Type B pancreatic cell (in vitro differentiated cells): ENCODE results near the gene ZNF236. TPM values are rescaled to one million over a fixed set of nuclear protein-coding genes. Genes with fewer than 3 reads are reported as not detected.

Experiments
- DNase-seq: peaks from one replicate; pipeline ENCODE4 v3.0.0; 2021; ENCODE audit warnings: mixed read lengths; ENCODE audit not compliant: unreplicated experiment; ENCODE audit errors: extremely low spot score
- H3K27ac Mint-ChIP-seq: 2 replicates; pipeline ENCODE4 v1.8.0; 2021; ENCODE audit warnings: mild to moderate bottlenecking, mixed read lengths
- H3K27me3 Mint-ChIP-seq: 2 replicates; pipeline ENCODE4 v1.8.0; 2021; ENCODE audit warnings: mixed read lengths
- H3K36me3 Mint-ChIP-seq: 2 replicates; pipeline ENCODE4 v1.8.0; 2021; ENCODE audit warnings: mixed read lengths
- H3K4me1 Mint-ChIP-seq: one replicate; pipeline ENCODE4 v1.8.0; 2021; ENCODE audit warnings: mixed read lengths; ENCODE audit not compliant: unreplicated experiment
- H3K4me3 Mint-ChIP-seq: 2 replicates; pipeline ENCODE4 v1.8.0; 2021; ENCODE audit warnings: mild to moderate bottlenecking, mixed read lengths
- H3K9me3 Mint-ChIP-seq: 2 replicates; pipeline ENCODE4 v1.8.0; 2021; ENCODE audit warnings: mixed read lengths
- total RNA-seq: library from RNA; stranded (reverse); gene quantifications from 2 replicates; pipeline ENCODE4 v1.2.1, GENCODE V29; 2021; ENCODE audit warnings: low replicate concordance
- TF ChIP-seq, protein P1 (sequence below): fragments of 200-600 bp; sonication (generic); conservative IDR thresholded peaks from 2 replicates; pipeline ENCODE4 v1.5.0; 2021; ENCODE audit warnings: antibody characterized with exemption, mild to moderate bottlenecking

ZNF236 gene
- total RNA-seq, 1 donor from 2014 or later, result 20.2 TPM

DNA sequence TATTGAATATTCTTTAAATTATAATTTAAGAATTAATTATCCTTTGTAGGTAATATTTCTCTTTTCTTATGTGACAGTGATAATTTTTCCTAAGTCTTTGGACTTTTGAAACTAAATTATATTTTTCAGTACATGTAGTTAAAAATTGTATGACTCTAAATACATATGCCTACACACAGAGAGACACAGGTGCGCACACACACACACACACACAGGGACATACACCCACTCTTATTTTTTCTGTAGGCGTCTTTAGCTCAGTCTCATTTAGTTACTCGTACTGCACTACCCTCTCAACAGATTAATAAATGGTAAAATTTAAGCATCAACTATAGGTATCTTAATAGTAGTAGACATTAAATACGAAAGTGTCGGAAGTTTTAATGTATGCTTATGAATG lies 56.1 kb downstream of the ZNF236 start:
- Mint-ChIP-seq H3K9me3 (no peaks in the 10 kb centered on the region), H3K27ac (no peak overlapping the region), H3K4me3 (no peak overlapping the region), H3K4me1 (peaks cover 14% of the 10 kb centered on the region), H3K27me3 (no peaks in the 10 kb centered on the region), H3K36me3 (peaks cover 18% of the 10 kb centered on the region)
- DNase-seq, result no peak
- TF ChIP-seq, protein P1, sequence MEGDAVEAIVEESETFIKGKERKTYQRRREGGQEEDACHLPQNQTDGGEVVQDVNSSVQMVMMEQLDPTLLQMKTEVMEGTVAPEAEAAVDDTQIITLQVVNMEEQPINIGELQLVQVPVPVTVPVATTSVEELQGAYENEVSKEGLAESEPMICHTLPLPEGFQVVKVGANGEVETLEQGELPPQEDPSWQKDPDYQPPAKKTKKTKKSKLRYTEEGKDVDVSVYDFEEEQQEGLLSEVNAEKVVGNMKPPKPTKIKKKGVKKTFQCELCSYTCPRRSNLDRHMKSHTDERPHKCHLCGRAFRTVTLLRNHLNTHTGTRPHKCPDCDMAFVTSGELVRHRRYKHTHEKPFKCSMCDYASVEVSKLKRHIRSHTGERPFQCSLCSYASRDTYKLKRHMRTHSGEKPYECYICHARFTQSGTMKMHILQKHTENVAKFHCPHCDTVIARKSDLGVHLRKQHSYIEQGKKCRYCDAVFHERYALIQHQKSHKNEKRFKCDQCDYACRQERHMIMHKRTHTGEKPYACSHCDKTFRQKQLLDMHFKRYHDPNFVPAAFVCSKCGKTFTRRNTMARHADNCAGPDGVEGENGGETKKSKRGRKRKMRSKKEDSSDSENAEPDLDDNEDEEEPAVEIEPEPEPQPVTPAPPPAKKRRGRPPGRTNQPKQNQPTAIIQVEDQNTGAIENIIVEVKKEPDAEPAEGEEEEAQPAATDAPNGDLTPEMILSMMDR, result no peak

DNA sequence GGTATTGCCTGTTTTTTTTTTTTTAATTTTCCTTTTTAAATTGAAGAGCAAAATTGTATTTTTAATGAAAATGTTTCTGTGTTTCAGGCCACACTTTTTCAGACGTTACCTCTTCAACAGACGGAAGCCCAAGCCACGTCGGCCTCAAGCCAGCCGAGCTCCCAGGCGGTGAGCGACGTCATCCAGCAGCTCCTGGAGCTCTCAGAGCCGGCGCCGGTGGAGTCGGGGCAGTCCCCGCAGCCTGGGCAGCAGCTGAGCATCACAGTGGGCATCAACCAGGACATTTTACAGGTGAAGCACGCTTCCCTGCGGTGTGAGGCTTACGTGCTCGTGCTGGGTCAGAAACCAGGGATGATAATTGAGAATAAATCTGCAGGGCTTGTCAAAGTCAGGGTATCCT lies 57.7 kb downstream of the ZNF236 start:
- H3K9me3 Mint-ChIP-seq, result no peaks in the 10 kb centered on the region
- no peak overlapping the region for H3K27ac Mint-ChIP-seq
- peaks cover 17% of the 10 kb centered on the region for H3K4me1 Mint-ChIP-seq
- no peak for DNase-seq
- no peak overlapping the region for H3K4me3 Mint-ChIP-seq
- TF ChIP-seq, protein P1, result no peak
- H3K27me3 Mint-ChIP-seq, result no peaks in the 10 kb centered on the region
- peaks cover 18% of the 10 kb centered on the region for H3K36me3 Mint-ChIP-seq

DNA sequence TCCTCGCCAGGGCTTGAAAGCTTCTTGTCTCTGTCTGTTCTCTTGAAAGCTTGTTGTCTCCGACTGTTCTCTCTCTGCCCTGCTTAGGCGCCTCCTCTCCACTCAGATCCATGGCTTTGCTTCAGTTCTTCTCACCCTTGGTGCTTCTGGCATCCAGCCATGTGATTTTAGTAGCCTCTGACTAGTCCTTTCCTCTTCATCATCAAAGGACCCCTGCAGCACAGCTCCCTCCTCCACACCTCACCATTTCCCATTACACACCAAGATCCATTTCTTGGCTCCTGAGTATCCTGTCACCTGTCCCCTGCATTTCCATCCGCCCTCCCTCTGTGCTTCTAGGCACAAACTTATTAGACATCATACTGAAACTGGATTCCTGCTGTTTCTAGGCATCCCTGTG lies 59.4 kb downstream of the ZNF236 start:
- Mint-ChIP-seq H3K27me3 (no peaks in the 10 kb centered on the region), H3K36me3 (peaks cover 24% of the 10 kb centered on the region), H3K27ac (no peak overlapping the region), H3K4me1 (peaks cover 13% of the 10 kb centered on the region), H3K4me3 (no peak overlapping the region), H3K9me3 (no peaks in the 10 kb centered on the region)
- TF ChIP-seq, protein P1, result no peak
- DNase-seq, result no peak

DNA sequence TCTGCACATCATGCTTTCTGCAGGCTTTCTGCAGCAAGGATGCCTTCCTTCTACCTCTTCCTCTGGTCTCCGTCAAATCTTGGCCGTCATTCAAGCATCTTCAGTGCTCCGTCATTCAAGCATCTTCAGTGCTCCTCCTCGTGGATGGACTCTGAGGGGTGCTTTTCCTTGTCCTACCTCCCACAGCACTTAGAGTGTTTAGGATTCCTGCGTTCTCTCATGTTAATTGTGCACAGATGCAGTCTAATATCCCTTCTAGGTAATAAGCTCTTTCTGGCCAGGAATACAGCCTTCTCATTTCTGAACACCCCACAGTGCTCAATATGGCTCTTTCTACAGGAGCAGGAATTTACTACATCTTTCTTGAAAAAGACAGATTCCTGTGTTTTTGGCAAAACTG lies 59.8 kb downstream of the ZNF236 start:
- TF ChIP-seq, protein P1, result no peak
- no peaks in the 10 kb centered on the region for H3K9me3 Mint-ChIP-seq
- no peak overlapping the region for H3K27ac Mint-ChIP-seq
- H3K27me3 Mint-ChIP-seq, result no peaks in the 10 kb centered on the region
- no peak overlapping the region for H3K4me3 Mint-ChIP-seq
- no peak for DNase-seq
- peaks cover 13% of the 10 kb centered on the region for H3K4me1 Mint-ChIP-seq
- H3K36me3 Mint-ChIP-seq, result peaks cover 27% of the 10 kb centered on the region

DNA sequence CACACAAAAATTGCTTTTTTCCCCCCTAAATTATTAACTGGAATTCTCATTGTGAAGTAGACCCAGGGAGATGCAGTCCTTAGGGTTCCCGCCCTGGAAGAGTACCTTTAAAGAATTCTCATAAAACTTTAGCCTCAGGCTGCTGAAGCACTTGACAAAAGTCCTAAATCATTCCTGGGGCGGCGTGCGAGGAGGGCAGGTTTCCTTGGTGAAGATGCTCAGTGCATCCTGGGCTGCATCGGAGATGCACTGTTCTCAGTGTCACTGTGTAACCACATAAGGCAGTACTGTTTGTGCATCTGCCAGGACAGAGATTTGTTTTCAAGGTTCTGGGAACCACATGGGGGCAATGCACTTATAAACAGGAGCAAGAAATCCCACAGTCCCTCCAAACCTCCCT lies 62.6 kb downstream of the ZNF236 start:
- no peak overlapping the region for H3K4me3 Mint-ChIP-seq
- H3K9me3 Mint-ChIP-seq, result no peaks in the 10 kb centered on the region
- DNase-seq, result no peak
- no peaks in the 10 kb centered on the region for H3K27me3 Mint-ChIP-seq
- H3K4me1 Mint-ChIP-seq, result peaks cover 13% of the 10 kb centered on the region
- TF ChIP-seq, protein P1, result no peak
- H3K36me3 Mint-ChIP-seq, result peaks cover 43% of the 10 kb centered on the region
- no peak overlapping the region for H3K27ac Mint-ChIP-seq

DNA sequence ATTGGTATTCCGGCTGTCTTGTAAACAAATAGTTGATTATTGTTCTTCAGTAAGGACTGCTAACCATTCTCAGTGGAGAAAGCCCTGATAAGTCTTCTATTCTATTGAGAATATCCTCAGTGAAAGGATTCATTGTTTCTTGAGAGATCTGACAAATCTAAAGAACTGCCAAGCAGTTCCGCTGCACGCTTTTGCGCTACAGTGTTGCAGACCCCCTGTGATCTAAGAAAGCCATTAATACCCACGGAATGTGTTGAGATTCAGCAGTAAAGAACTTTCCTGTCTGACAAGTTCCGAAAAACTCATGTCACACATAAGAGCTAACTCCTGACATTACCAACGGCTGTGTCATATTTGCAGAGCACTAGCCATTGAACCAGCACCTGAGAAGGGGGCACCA lies 63.8 kb downstream of the ZNF236 start:
- Mint-ChIP-seq H3K36me3 (peaks cover 52% of the 10 kb centered on the region), H3K9me3 (no peaks in the 10 kb centered on the region), H3K27me3 (no peaks in the 10 kb centered on the region), H3K27ac (no peak overlapping the region), H3K4me1 (peaks cover 13% of the 10 kb centered on the region), H3K4me3 (no peak overlapping the region)
- TF ChIP-seq, protein P1, result no peak
- DNase-seq, result no peak
